SIG-M5 treated with dmso at 0.1 percent for 504 hours (cell line): ENCODE results near the gene TMEM132C.
"Not testable (repeated sequence)": the region's sequence is repeated elsewhere in the genome, so short reads cannot be mapped to it uniquely, and the experiment has no call there.

Experiments
- DNase-seq: peaks from one replicate; lab custom pipeline; 2025; ENCODE audit not compliant: unreplicated experiment; lab: John Stamatoyannopoulos, UW

Gene TMEM132C

DNA sequence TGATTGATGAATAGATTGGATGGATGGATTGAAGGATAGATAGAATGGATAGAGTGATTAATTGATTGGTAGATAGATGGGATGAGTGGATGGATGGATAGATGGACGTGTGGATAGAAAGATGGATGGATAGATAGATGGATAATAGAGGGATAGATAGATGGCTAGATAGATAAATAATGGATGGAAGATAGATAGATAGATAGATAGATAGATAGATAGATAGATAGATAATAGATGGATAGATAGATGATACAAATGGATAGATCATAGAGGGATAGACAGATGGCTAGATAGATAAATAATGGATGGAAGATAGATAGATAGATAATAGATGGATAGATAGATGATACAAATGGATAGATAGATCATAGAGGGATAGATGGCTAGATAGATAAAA, 337.2 kb downstream of the TMEM132C start:
- DNase-seq, result not testable (repeated sequence)

DNA sequence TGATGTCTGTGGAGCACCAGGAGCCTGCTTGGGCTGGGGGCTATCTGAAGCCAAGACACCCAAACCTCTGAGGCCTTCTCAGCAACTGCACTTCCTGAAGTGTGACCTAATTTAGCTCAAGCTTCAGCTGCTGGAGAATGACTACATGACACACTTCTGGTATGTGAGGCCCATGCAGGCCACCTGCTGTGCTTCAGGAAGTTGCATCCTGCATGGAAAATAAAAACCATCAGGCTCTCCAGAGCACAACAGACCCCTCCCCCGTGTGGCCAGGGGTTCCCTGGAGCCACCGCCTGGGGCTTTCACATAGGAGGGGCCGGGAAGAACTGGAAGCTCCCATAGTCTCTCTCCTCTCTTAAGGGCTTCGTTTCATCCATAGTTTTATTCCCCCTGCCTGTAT, 339.1 kb downstream of the TMEM132C start:
- no peak for DNase-seq

DNA sequence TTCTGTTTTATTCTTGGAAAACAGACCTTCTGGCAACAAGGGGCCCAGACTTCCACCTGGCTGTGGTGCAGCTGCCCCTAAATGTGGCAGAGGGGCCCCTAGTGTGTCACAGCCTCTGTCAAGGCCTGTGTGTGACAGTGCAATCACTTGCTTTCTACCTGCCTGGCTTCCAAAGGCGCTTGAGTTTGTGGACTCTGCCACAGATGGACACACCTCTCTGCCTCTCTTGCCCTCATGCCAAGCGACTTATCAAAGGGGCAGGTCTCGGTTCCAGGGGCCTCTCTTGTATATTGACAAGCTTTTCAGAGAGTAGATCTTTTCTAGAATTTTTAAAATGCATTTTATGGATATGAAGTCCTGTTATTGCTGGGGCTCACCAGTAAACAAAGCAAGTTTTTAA, 339.6 kb downstream of the TMEM132C start:
- DNase-seq, result no peak

DNA sequence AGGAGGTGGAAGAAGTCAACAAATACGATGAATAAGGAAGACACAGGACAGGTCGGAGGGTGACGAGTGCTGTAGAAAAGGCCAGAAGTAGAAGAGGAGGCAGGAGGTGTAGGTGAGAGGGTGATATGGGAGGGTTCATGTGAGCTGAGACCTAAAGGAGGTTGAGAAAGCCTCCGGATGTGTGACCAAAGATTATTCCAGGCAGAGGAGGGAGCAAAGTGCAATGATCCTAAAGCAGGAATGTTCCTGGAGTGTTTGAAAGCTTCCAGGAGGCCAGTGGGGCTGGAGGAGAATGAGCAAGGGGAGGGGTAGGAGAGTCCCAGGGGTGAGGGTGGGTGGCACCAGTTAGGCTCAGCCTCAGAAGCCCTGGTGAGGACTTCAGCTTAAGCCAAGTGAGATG, 340.0 kb downstream of the TMEM132C start:
- DNase-seq, result no peak

DNA sequence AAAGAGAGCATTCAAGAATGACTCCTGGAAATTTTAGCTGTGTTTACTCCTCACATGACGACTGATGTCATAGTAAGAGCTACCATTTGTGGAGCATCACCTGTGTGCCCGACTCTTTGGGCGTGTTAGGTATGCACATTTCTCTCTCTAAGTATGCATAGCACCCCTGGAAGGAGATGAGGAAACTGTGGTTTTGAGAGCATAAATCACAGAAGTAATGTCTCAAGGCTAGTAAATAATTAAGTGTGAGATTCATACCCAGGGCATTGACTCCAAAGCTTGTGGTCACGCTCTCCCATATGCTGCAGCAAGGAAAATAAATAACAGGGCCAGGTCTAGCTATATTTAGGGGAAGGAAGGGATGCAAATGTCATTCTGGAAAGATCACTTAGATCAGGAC, 340.7 kb downstream of the TMEM132C start:
- no peak for DNase-seq

DNA sequence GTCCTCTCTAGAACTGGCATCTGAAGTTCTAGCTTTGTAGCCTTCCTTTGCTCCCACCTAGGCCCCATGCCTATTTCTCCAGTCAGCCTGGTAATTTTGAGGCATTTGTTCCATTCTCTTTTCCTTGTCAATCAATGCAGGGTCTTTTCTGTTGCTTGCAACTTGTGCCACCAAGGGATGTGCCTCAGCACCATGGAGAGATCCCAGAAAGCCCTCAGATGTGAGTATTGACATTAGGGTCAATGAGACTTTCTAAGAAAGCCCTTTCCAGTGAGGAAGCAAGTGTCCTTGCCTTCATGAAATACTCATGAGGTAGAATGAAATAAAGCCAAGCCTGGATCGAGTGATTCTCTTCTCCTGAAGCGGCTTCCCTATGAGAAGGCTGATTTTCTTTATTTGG, 342.9 kb downstream of the TMEM132C start:
- DNase-seq, result no peak

DNA sequence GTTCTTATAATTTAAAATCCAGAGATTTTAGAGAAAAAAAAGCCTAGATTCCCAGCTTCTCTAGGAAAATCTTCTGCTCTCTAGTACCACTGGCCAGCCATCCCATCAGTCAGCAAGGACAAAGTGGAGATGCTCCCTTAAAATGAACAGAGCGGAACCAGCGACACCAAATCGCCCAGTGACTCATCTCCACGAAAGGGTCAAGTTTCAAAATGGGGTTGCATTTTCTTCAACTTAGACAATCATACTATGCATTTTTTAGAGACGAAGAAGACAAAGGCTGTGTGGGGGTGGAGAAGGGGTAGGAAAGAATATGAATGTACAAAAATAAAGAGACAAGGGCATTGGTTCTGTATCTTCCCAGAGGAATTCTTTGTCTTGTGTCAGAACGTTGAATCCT, 344.8 kb downstream of the TMEM132C start:
- DNase-seq, result no peak

DNA sequence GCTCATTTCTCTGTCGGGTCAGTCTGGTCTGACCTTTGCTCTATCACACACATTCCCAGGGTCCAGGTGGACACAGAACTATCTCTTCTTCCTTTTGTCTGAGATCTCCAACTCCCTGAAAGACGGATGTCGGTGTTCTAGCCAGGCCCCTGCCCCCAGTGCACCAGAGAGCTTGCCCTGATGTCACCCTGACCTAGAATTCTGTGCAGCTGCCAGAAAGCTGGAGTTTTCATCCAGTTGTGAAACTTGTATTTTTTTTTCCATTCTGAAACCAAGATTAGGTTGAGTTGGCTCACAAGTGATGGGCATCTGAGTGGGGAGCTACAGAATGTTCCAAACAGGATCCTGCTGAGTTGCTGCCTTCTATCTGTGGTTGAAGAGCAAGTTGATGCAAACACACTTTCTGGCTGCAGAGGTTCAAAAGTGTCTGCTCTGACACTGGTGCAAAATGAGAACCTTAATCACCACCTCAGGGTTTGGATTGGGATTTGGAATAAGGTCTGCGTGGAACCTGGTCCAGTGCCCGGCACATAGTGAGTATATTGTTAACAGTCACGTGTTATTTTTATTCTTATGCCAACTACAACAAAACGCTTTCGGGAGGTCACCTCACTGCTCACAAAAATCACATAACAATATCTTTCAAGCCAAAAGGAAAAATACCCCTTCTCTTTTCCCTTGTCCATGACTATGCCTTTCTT, 345.3 kb downstream of the TMEM132C start:
- DNase-seq, result no peak

DNA sequence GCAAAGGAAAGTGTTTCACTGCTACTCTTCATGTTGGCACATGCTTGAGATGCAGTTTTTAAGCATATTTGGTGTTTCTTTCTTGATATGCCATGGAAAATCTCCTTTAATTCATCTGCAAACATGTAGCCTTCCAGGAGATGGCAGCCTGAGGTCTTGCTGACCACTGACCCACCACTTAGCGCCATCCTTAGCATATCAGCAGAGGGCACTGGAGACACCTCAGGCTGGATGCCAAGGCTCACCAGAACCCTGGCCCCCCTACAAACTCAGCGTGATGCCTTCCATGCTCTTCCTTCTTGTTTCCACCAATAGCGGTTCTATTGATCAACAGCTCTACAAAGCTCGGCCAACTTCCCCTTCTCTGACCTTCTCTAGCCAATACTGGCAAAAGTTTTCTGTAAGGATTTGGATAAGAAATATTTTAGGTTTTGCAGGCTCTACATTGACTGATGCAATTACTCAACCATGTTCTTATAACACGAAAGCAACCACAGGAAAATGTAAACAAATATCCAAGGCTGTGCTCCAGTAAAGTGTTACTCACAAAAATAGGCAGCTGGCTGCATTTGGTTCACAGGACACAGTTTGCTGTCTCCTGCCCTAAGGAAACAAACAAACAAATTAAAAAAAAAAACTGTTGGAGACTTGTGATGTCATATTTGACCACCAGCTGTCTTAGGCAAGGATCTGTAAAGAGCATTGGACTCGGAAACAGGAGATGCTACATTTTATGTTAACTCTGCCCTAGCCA, 347.0 kb downstream of the TMEM132C start:
- no peak for DNase-seq

DNA sequence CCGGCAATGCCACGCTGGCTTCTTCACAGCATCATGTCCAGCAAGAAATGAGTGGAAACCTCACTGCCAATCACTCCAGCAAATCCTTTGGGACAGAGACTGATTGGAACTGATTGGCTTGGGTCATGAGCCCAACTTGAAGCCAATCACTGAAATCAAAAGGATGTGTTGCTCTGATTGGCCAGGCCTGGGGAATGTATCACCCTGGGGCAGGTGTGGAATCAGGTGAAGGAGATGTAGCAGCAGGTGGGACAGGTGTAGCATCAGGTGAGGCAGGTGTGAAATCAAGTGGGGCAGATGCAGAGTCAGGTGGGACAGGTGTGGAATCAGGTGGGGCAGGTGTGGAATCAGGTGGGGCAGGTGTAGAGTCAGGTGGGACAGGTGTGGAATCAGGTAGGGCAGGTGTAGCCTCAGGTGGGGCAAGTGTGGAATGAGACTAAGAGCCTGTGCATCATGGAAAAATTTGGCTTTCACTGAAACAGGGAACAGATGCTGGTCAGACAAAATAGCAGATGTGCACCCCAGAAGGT, 350.4 kb downstream of the TMEM132C start:
- no peak for DNase-seq

DNA sequence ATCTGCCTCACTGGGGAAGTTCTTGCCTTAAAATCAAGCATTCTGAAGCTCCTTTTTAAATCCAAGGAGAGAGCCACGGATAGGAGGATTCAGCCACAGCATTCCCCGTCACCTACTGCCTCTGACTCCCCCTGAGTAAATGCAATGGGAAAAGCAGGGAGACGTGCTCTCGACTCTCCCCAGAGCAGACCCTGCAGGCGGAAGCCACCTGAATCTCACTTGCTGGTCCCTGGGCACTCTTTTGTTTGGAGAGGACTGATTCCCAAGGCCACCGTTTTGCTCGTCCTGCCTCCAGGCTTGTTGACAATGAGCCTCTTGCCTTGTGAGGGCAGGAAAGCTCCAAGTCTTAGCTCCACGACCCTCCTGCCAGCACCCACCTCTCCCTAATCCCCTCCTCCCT, 352.3 kb downstream of the TMEM132C start:
- no peak for DNase-seq

DNA sequence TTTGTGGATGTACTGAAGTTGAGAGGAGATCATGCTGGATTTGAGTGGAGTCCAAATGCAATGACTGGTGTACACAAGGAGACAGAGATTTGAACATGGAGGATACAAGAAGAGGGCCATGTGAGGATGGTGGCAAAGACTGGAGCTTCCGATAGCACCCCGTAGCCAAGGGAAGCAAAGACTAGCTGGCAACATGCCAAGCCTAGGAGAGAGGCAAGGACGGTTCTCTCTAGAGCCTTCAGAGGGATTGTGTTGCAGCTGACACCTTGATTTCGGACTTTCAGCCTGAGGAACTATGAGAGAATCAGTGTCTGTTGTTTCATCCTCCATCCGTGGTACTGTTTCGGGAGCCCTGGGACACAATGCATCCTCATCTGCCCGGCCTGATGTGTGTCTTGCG, 354.3 kb downstream of the TMEM132C start:
- DNase-seq, result no peak

DNA sequence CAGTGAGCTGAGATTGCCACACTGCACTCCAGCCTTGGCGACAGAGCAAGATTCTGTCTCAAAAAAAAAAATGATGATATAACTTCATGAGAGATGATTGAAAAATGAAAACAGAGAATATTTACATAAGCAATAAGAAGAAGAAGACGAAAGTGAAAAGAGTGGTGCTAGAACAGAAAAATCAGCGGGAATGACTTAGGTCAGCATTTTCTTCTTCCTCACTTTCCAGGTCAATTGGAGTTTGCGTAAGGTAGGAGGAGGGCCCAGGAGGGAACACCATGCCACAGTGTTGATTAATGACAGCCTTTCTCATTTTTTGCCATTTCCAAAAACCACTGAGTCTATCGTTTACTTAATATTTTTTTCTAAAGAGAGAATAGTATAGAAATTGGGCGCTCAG, 356.8 kb downstream of the TMEM132C start:
- no peak for DNase-seq

DNA sequence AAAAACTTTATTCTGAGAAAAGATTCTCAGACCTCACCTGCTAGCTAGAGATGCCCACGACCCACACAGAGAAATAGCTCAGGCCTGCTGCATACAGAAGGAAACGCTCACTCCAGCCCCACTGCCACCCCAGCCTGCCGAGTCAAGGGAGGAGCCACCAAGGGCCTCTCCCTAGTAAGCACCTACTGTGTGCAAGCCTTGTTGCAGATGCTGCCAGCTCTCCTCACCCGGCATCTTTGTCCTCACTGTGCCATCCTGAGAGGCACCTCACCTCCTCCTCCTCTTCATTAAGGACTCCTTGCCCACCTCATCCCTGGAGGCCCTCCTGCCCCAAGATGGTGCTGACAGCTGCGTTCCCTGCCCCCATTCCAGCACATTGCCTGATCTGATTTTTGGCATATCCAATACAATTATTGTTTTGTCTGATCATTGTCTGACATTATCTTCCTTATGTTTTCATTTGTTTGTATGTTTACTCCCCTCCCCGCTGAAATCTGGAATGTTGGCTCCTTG, 359.9 kb downstream of the TMEM132C start:
- no peak for DNase-seq

DNA sequence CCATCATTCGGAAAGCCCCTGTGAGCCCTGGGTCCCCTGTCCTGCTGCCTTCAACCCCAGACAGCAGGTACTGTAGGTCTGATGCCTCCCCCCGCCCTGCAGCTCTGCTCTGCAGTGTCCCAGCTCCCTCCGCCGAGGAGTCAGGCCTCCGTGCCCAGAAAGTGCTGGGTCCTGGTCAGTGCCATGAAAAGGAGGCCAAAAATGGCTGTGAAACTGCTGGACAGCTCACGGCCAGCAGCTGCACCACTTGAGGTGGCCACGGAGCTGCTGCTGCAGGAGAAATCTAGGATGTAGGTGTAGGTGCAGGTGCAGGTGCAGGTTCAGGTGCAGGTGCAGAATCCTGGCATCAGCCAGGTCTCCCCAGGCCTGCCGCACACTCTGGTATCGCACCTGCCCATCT, 360.7 kb downstream of the TMEM132C start:
- DNase-seq, result no peak

DNA sequence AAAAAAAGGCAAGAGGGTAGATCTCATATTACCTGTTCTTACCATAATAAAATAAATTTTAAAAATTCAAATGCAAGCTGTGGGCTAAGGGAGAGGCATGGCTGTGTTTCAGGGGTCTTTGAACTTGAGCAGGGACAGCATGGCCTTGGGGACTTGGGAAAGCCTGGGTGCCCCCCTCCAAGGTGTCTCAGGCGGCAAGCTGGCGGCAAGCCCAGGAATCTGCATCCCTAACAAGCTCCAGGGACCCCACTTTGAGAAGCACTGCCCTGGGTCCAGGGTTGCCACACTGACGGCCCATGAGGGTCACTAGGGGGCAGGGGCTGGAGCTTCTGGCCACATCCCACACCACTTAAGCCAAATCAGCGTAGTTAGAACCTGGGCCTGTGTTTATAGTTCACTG, 363.0 kb downstream of the TMEM132C start:
- no peak for DNase-seq

DNA sequence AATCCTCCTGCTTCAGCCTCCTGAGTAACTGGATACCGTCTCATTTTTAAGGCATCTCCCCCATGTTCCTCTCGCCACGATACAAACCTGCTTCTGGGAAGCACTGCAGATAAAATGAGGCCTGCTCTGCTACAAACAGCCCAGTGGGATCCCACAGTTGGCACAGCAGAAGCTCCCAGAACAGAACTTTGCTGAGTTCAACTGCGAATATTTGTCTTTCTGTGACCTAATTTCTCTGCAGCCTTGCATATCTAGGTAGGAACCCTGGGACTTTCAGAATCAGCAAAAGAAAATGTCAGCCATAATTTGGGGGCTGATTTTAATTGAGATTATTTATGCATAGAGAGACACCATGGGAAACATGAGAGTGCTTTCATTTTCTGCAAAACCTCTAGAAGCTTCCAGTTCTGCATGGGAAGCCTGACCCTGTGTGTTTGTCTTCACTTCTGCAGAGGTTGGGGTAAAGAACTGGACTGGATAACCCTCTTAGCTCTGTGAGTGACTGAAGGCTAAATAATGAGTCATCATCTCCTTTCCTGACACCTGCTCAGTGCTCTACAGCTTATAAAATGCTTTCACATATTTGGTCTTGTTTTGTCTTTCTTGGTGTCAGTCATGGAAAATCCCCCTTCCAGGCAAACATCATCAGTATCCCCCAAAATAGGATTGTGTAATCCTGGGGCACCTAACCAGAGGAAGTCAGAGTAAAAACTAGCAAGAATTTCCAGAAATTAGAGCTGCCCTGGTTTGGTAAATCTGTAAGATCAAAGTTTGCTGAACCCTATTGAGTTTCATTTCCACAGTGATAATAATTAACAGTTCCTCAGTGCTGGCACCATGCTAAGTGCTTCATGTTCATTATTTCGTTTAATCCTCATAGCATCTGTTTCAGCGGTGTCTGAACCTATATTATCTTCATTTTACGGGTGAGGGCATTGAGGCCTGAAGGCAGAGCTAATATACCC, 371.0 kb downstream of the TMEM132C start:
- DNase-seq, result no peak

DNA sequence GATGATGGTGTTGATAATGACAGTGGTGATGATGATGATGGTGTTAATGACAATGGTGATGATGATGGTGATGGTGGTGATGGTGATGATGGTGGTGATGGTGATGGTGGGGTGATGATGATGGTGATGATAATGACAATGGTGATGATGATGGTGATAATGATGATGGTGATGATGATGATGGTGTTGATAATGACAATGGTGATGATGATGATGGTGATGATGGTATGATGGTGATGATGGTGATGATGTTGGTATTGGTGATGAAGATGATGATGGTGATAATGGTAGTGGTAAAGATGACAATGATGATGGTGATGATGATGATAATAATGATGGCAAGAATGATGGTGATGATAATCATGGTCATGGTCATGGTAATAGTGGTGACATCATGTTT, 372.1 kb downstream of the TMEM132C start:
- DNase-seq, result no peak

DNA sequence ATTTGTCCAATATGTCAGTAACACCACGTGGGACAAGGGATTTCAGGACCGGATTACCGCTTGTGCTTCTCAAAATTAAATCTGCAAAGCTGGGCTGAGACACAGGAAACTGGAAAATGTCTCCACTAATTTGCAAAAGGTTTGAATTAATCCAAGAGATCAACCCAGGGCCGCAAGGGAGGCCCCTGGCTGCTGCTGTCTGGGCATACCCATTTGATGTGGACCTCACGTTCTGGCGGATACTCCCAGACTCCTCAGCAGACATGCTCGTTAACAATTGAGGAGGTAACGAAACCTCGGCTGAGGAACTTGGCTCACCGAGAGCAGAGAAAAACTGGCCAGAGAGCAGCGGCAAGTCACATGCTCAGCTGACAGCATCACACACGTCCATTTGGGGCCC, 376.2 kb downstream of the TMEM132C start:
- no peak for DNase-seq

DNA sequence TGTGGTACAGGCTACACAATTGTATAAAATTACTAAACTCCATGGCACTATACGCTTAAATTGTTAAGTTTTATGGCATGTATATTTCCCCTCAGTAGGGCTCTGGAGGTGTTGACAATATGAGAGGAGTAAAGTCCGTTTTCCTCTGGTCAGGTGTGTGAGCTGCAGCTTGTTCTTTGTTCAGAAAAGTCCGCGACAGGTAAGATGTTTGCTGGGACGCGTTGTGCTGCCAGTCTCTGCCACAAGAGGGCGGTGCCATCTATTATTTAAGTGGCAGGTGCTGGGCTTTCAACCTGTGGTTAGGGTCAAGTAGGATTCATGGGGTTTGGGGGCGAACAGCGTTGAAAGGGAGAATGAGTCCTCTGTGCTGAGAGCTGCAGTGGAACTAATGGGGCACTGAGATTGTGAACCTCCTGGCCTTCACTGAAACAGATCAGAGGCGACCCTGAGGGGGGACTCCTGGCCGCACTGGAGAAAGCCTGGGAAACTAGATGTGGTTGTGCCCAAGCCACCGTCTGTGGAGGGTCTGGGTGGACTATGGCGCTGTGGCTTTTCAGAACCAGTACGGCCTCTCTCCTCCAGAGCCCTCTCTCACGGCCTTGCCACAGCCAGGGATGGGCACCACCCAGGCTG, 377.8 kb downstream of the TMEM132C start:
- DNase-seq, result no peak

DNA sequence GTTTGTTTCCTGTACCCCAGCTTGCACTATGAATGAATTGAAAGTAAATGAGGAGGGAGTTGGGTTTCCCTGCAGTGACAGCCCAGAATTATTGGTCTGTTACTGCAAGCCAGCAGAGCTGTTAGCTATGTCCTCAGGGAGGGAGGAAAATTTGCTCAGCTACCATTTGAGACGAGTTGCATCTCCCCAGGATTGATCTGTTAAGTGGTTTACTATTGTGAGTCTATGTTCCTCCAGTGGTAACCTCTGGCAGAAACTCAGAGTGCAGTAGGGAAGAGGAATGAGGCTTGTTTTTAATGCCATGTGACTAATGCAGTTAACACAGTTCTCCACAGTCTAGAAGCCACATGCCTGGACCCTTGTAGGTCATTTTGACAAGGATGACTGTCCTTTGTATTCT, 382.9 kb downstream of the TMEM132C start:
- no peak for DNase-seq
